ENCODE results near the gene KRTAP10-6. TPM values are rescaled to one million over a fixed set of nuclear protein-coding genes. Genes with fewer than 3 reads are reported as not detected.

The KRTAP10-6 gene
- total RNA-seq, 1 experiment from 2014 or later, result not detected

DNA sequence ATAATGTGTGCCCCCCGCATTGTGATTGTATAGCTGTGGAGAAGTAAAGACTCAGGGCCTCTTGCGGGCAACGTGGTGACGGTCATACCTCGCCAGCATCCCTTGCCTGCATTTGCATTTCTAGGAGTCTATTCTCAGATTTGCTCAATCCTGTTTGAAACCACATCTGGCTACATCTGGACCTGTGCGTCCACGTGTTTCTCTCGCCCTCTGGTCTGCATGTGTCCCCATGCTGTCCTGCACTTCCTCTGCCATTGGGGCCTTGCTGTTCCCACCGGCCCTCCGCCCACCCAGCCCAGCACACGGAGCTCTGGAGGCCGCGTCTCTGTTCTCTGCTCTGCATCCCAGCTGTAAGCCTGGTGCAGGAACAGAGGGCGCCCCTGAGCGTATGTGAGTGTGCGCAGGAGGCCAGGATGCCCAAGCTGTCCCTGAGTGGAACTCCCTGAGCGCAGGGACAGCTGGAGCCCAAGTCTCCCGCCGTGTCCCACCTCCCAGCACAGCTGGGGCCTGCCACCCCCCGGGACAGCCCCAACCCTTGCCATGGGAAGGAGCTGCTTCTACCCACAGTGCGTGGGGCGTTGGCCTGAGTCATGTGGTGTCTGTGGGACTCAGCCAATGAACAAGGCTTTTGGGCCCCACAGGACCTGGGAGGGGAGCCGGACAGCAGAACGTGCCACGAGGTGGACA, 42.6 kb downstream of the KRTAP10-6 start:
- H3K4me2 ChIP-seq (ENCODE audit: low read depth, low read length, poor library complexity, severe bottlenecking), result no peak overlapping the region
- H3K36me3 ChIP-seq (ENCODE audit: insufficient read depth, low read length), result no peaks in the 10 kb centered on the region
- no peaks in the 10 kb centered on the region for H4K20me1 ChIP-seq (ENCODE audit: insufficient read depth, low read depth, low read length)
- H3K27me3 ChIP-seq (ENCODE audit: low read length), result no peaks in the 10 kb centered on the region; the same call in 1 of the 2 replicates
- no peak overlapping the region for H3K9ac ChIP-seq (ENCODE audit: low read length)
- H3K79me2 ChIP-seq (ENCODE audit: low read length), result no peaks in the 10 kb centered on the region
- H3K4me3 ChIP-seq (ENCODE audit: low read length), result no peak overlapping the region
- DNase-seq, result no peak
- no peaks in the 10 kb centered on the region for H3K4me1 ChIP-seq (ENCODE audit: low read length)
- no peak overlapping the region for H2AFZ ChIP-seq (ENCODE audit: low read length)
- H3K27ac ChIP-seq (ENCODE audit: low read length), result no peak overlapping the region
- H3K9me3 ChIP-seq (ENCODE audit: low read length), result no peaks in the 10 kb centered on the region; the same call in 1 of the 2 replicates
- no peaks in the 10 kb centered on the region for H3K9me2 ChIP-seq (replicated peaks; ENCODE audit: insufficient read depth, low read length)

DNA sequence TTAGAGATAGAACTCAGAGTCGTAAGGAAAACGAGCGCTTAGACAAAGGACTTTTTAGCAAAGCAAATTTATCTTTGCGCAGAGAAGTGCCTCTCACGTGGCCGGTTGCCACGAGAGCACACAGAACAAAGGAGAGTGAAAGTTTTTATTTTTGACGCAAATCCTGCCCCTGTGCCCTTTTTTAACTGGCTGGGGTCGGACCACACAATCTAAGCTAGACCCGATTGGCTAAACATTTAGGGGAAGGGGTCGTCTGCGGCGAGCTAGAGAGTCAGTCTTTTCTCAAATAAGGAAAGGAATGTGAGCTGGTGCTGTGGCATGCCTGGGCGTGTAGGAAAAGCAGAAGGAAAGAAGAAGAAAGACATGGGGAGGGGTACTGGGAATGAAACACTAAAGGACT, 43.4 kb downstream of the KRTAP10-6 start:
- DNase-seq, result no peak
- Histone ChIP-seq H3K27me3 (ENCODE audit: low read length) (no peaks in the 10 kb centered on the region; the same call in 1 of the 2 replicates), H3K9ac (ENCODE audit: low read length) (no peak overlapping the region), H3K4me1 (ENCODE audit: low read length) (no peaks in the 10 kb centered on the region), H4K20me1 (ENCODE audit: insufficient read depth, low read depth, low read length) (no peaks in the 10 kb centered on the region), H3K36me3 (ENCODE audit: insufficient read depth, low read length) (no peaks in the 10 kb centered on the region), H2AFZ (ENCODE audit: low read length) (no peak overlapping the region), H3K9me2 (replicated peaks; ENCODE audit: insufficient read depth, low read length) (no peaks in the 10 kb centered on the region), H3K79me2 (ENCODE audit: low read length) (no peaks in the 10 kb centered on the region), H3K9me3 (ENCODE audit: low read length) (no peaks in the 10 kb centered on the region; the same call in 1 of the 2 replicates), H3K27ac (ENCODE audit: low read length) (no peak overlapping the region), H3K4me2 (ENCODE audit: low read depth, low read length, poor library complexity, severe bottlenecking) (no peak overlapping the region), H3K4me3 (ENCODE audit: low read length) (no peak overlapping the region)

DNA sequence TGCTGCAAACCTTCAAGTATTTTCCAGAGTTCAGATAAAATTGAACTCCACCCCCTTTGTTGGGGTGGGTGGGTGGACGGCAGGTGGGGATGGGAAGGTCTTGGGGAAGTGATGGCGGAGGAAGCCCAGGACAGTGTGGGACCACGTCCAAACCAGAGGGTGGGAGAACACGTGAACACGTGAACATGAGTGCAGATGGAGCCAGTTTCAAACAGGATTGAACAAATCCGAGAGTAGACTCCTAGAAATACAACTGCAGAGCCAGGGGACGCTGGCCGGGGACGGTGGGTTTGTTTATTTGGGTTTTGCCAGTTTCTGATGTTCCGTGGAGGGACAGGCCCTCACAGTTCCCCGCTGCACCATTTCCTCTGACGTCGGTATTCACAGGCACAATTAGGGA, 43.9 kb downstream of the KRTAP10-6 start:
- Histone ChIP-seq H3K27ac (ENCODE audit: low read length) (no peak overlapping the region), H3K4me2 (ENCODE audit: low read depth, low read length, poor library complexity, severe bottlenecking) (no peak overlapping the region)
- DNase-seq, result no peak

DNA sequence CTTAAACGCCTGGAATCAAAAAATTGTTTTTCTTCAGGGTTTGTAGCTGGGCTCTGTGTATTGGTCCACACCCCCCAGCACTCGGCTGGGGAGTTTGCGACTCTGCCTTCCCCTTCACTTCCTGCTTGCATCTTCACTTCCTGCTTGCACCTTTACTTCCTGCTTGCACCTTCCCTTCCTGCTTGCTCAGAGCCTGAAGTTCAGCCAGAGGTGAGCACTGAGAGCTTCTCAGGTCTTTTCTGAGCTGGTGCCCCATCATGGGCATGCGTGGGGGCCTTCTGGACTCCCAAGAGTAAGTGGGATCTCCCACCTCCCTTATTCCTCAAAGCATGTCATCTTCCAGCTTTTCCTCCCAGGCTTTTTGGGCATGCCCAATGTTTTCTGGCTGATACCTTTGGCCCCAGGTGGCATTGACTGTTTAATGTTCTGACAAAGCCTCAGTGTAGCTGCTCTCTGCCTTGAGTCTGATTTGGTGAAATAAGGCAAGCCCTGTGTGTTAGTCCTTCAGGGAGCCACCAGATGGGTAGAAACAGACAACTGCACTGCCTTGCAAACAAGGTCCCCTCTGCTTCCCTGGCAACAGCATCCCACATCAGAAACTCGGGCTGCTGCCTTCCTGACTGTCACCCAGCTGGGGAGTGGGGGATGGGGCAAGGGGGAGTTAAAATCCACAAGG, 44.5 kb downstream of the KRTAP10-6 start:
- no peak overlapping the region for H3K4me3 ChIP-seq (ENCODE audit: low read length)
- H3K4me2 ChIP-seq (ENCODE audit: low read depth, low read length, poor library complexity, severe bottlenecking), result no peak overlapping the region
- peaks cover 6% of the 10 kb centered on the region; the same call in 1 of the 2 replicates for H3K9me3 ChIP-seq (ENCODE audit: low read length)

More for the DNA sequence above, 43.9 kb downstream of the KRTAP10-6 start:
- H3K79me2 ChIP-seq (ENCODE audit: low read length), result no peaks in the 10 kb centered on the region
- no peak overlapping the region for H3K9ac ChIP-seq (ENCODE audit: low read length)
- H3K9me3 ChIP-seq (ENCODE audit: low read length), result no peaks in the 10 kb centered on the region; the same call in 1 of the 2 replicates
- H3K36me3 ChIP-seq (ENCODE audit: insufficient read depth, low read length), result no peaks in the 10 kb centered on the region
- H3K9me2 ChIP-seq (replicated peaks; ENCODE audit: insufficient read depth, low read length), result no peaks in the 10 kb centered on the region
- no peaks in the 10 kb centered on the region; the same call in 1 of the 2 replicates for H3K27me3 ChIP-seq (ENCODE audit: low read length)
- no peak overlapping the region for H2AFZ ChIP-seq (ENCODE audit: low read length)
- H3K4me3 ChIP-seq (ENCODE audit: low read length), result no peak overlapping the region
- no peaks in the 10 kb centered on the region for H3K4me1 ChIP-seq (ENCODE audit: low read length)
- H4K20me1 ChIP-seq (ENCODE audit: insufficient read depth, low read depth, low read length), result no peaks in the 10 kb centered on the region

DNA sequence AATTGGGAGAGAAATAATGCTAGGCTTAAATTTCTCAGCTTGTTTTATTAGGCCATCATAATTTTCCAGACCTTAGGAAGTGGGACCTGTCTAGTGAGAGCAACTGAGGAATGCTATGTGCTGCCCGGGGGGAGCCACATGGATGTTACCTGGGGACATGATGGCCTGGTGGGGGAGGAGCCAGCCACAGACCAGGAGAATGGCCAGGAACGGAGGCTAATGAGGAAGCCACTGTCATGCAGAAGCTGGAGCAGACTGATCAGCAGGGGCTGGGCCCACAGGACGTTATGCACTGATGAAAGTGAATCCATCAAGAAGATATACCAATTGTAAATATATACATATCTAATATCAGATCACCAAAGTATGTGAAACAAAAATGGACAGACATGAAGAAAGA, 47.7 kb downstream of the KRTAP10-6 start:
- H3K27me3 ChIP-seq (ENCODE audit: low read length), result peaks cover 3% of the 10 kb centered on the region; the same call in 1 of the 2 replicates
- peaks cover 6% of the 10 kb centered on the region; the same call in 1 of the 2 replicates for H3K9me3 ChIP-seq (ENCODE audit: low read length)
- no peak overlapping the region for H3K27ac ChIP-seq (ENCODE audit: low read length)
- H3K36me3 ChIP-seq (ENCODE audit: insufficient read depth, low read length), result no peaks in the 10 kb centered on the region
- H4K20me1 ChIP-seq (ENCODE audit: insufficient read depth, low read depth, low read length), result no peaks in the 10 kb centered on the region
- no peaks in the 10 kb centered on the region for H3K79me2 ChIP-seq (ENCODE audit: low read length)
- no peak overlapping the region for H2AFZ ChIP-seq (ENCODE audit: low read length)
- no peak for DNase-seq
- H3K4me2 ChIP-seq (ENCODE audit: low read depth, low read length, poor library complexity, severe bottlenecking), result no peak overlapping the region
- no peaks in the 10 kb centered on the region for H3K4me1 ChIP-seq (ENCODE audit: low read length)
- H3K9ac ChIP-seq (ENCODE audit: low read length), result no peak overlapping the region
- no peak overlapping the region for H3K4me3 ChIP-seq (ENCODE audit: low read length)
- H3K9me2 ChIP-seq (replicated peaks; ENCODE audit: insufficient read depth, low read length), result no peaks in the 10 kb centered on the region

More for the DNA sequence above, 44.5 kb downstream of the KRTAP10-6 start:
- Histone ChIP-seq H3K27ac (ENCODE audit: low read length) (no peak overlapping the region), H3K36me3 (ENCODE audit: insufficient read depth, low read length) (no peaks in the 10 kb centered on the region), H3K79me2 (ENCODE audit: low read length) (no peaks in the 10 kb centered on the region), H3K9me2 (replicated peaks; ENCODE audit: insufficient read depth, low read length) (no peaks in the 10 kb centered on the region), H3K4me1 (ENCODE audit: low read length) (no peaks in the 10 kb centered on the region), H3K27me3 (ENCODE audit: low read length) (peaks cover 3% of the 10 kb centered on the region; the same call in 1 of the 2 replicates), H4K20me1 (ENCODE audit: insufficient read depth, low read depth, low read length) (no peaks in the 10 kb centered on the region), H3K9ac (ENCODE audit: low read length) (no peak overlapping the region), H2AFZ (ENCODE audit: low read length) (no peak overlapping the region)
- DNase-seq, result no peak

DNA sequence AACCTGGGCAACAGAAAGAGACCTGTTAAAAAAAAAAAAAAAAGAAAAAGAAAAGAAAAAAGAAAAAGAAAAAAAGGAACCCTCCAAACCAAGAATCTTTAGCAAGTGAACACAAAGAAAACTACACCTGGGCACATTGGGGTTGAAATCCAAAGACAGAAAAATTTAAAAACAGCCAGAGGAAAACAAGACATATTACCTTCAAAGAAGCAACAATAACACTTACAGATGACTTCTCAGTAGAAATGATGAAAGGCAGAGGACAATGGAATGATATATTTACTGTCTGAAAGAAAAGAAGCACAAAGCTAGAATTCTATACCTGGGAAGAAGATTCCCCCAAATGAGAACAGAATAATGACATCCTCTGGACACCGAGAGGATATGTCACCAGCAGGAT, 49.6 kb downstream of the KRTAP10-6 start:
- Histone ChIP-seq H3K9me3 (ENCODE audit: low read length) (peaks cover 6% of the 10 kb centered on the region; the same call in 1 of the 2 replicates), H3K27me3 (ENCODE audit: low read length) (peaks cover 3% of the 10 kb centered on the region; the same call in 1 of the 2 replicates), H4K20me1 (ENCODE audit: insufficient read depth, low read depth, low read length) (no peaks in the 10 kb centered on the region), H3K9ac (ENCODE audit: low read length) (no peak overlapping the region), H3K36me3 (ENCODE audit: insufficient read depth, low read length) (no peaks in the 10 kb centered on the region), H3K4me1 (ENCODE audit: low read length) (no peaks in the 10 kb centered on the region), H3K4me2 (ENCODE audit: low read depth, low read length, poor library complexity, severe bottlenecking) (no peak overlapping the region), H3K4me3 (ENCODE audit: low read length) (no peak overlapping the region), H3K79me2 (ENCODE audit: low read length) (no peaks in the 10 kb centered on the region), H3K9me2 (replicated peaks; ENCODE audit: insufficient read depth, low read length) (no peaks in the 10 kb centered on the region), H2AFZ (ENCODE audit: low read length) (no peak overlapping the region), H3K27ac (ENCODE audit: low read length) (no peak overlapping the region)
- no peak for DNase-seq

Other genes with a start within 250 kb of the KRTAP10-6 start
- 0.90 TPM in 1 of 2 replicates, not detected in the other for gene TRPM2, start 238.9 kb downstream of the KRTAP10-6 start, total RNA-seq (2014; rRNA removed; shearing (Covaris generic); ENCODE audit: low replicate concordance)
- not detected in 2 replicates for gene LRRC3, start 137.0 kb downstream of the KRTAP10-6 start, total RNA-seq (2014; rRNA removed; shearing (Covaris generic); ENCODE audit: low replicate concordance)
- not detected in 2 replicates for gene KRTAP10-1, start 52.3 kb downstream of the KRTAP10-6 start, total RNA-seq (2014; rRNA removed; shearing (Covaris generic); ENCODE audit: low replicate concordance)
- gene KRTAP10-2, start 41.0 kb downstream of the KRTAP10-6 start, total RNA-seq (2014; rRNA removed; shearing (Covaris generic); ENCODE audit: low replicate concordance), result not detected in 2 replicates
- not detected in 2 replicates for gene KRTAP10-3, start 33.7 kb downstream of the KRTAP10-6 start, total RNA-seq (2014; rRNA removed; shearing (Covaris generic); ENCODE audit: low replicate concordance)
- not detected in 2 replicates for gene KRTAP10-4, start 18.8 kb downstream of the KRTAP10-6 start, total RNA-seq (2014; rRNA removed; shearing (Covaris generic); ENCODE audit: low replicate concordance)
- gene KRTAP10-5, start 11.9 kb downstream of the KRTAP10-6 start, total RNA-seq (2014; rRNA removed; shearing (Covaris generic); ENCODE audit: low replicate concordance), result not detected in 2 replicates
- gene KRTAP10-7, start 8.1 kb upstream of the KRTAP10-6 start, total RNA-seq (2014; rRNA removed; shearing (Covaris generic); ENCODE audit: low replicate concordance), result not detected in 2 replicates
- not detected in 2 replicates for gene KRTAP10-8, start 19.6 kb upstream of the KRTAP10-6 start, total RNA-seq (2014; rRNA removed; shearing (Covaris generic); ENCODE audit: low replicate concordance)
- not detected in 2 replicates for gene KRTAP10-9, start 34.6 kb upstream of the KRTAP10-6 start, total RNA-seq (2014; rRNA removed; shearing (Covaris generic); ENCODE audit: low replicate concordance)
- not detected in 2 replicates for gene KRTAP10-10, start 44.9 kb upstream of the KRTAP10-6 start, total RNA-seq (2014; rRNA removed; shearing (Covaris generic); ENCODE audit: low replicate concordance)
- not detected in 2 replicates for gene KRTAP10-11, start 53.9 kb upstream of the KRTAP10-6 start, total RNA-seq (2014; rRNA removed; shearing (Covaris generic); ENCODE audit: low replicate concordance)
- not detected in 2 replicates for gene KRTAP12-4, start 62.2 kb upstream of the KRTAP10-6 start, total RNA-seq (2014; rRNA removed; shearing (Covaris generic); ENCODE audit: low replicate concordance)
- not detected in 2 replicates for gene KRTAP12-3, start 65.4 kb upstream of the KRTAP10-6 start, total RNA-seq (2014; rRNA removed; shearing (Covaris generic); ENCODE audit: low replicate concordance)
- not detected in 2 replicates for gene KRTAP12-2, start 74.4 kb upstream of the KRTAP10-6 start, total RNA-seq (2014; rRNA removed; shearing (Covaris generic); ENCODE audit: low replicate concordance)
- gene KRTAP12-1, start 89.7 kb upstream of the KRTAP10-6 start, total RNA-seq (2014; rRNA removed; shearing (Covaris generic); ENCODE audit: low replicate concordance), result not detected in 2 replicates
- gene KRTAP10-12, start 104.7 kb upstream of the KRTAP10-6 start, total RNA-seq (2014; rRNA removed; shearing (Covaris generic); ENCODE audit: low replicate concordance), result not detected in 2 replicates
- not detected in 2 replicates for gene TSPEAR, start 119.1 kb upstream of the KRTAP10-6 start, total RNA-seq (2014; rRNA removed; shearing (Covaris generic); ENCODE audit: low replicate concordance)
- 126 and 148 TPM in 2 replicates for gene UBE2G2, start 209.3 kb upstream of the KRTAP10-6 start, total RNA-seq (2014; rRNA removed; shearing (Covaris generic); ENCODE audit: low replicate concordance)
- gene SUMO3, start 225.6 kb upstream of the KRTAP10-6 start, total RNA-seq (2014; rRNA removed; shearing (Covaris generic); ENCODE audit: low replicate concordance), result 70.3 and 80.3 TPM in 2 replicates

Measured in Karpas-422 (cell line).